Measurements from ENCODE around the gene HSD17B14. TPM values are rescaled to one million over a fixed set of nuclear protein-coding genes. Genes with fewer than 3 reads are reported as not detected.

Gene HSD17B14
- total and polyA plus RNA-seq, 9 of the 15 experiments (the other 6 are each of a cell fraction or from before 2014, with no cell fraction given): 0.16 TPM; not detected in 8

DNA sequence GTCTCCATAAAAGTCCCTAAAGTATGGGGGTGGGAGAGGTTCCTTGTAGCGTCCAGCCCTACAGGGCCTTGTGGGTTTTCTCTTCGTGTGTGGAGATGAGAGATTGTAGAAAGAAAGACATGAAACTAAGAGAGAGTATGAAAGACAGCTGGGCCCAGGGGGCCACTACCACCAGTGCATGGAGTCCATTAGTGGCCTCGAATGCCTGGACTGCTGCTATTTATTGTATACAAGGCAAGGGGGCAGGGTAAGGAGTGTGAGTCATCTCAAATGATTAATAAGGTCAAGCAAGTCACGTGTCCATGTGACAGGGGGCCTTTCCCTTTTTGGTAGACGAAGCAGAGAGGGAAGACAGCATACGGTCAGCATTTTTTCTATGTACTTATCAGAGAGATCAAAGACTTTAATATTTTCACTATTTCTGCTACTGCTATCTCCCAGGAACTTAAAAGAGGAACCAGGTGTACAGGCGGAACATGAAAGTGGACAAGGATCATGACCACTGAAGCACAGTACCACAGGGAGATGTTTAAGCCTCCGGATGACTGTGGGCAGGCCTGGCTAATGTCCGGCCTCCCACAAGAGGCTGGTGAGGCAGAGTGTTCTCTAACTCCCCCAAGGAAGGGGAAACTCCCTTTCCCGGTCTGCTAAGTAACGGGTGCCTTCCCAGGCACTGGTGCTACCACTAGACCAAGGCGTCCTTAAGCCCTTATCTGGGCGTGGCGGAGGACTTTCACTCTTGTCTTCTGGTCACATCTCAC lies 55.5 kb downstream of the HSD17B14 start (continued):
- TF ChIP-seq MAZ (CRISPR knock-in tag; conservative IDR thresholded peaks at IDR 0.05 in 1 of 2, IDR thresholded peaks at IDR 0.05 in 1 of 2) (peak in 1 of 2 experiments; percentile 53; a peak in 1 of 4 replicates), ZNF589 (CRISPR knock-in tag; IDR thresholded peaks at IDR 0.05; ENCODE audit: low read depth) (no peak), RBM15 (IDR thresholded peaks at IDR 0.05; ENCODE audit: insufficient read depth, low read length) (no peak), ZNF639 (CRISPR knock-in tag; conservative IDR thresholded peaks at IDR 0.05 in 1 of 2, IDR thresholded peaks at IDR 0.05 in 1 of 2) (0 out of 4 replicates have a peak, but pooled peaks of 1 of the 2 experiments have one; percentile 30), GABPA (tag; conservative IDR thresholded peaks at IDR 0.05; ENCODE audit: low read depth) (peak; percentile 31; the same call in 1 of the 2 replicates), ZNF583 (CRISPR knock-in tag; IDR thresholded peaks at IDR 0.05) (no peak), ZBTB17 (CRISPR knock-in tag; IDR thresholded peaks at IDR 0.05) (0 out of 2 replicates have a peak, but pooled peaks have one; percentile 16), E2F8 (IDR thresholded peaks at IDR 0.05; ENCODE audit: low read depth, partially characterized antibody) (no peak)
- TF ChIP-seq, protein P1, sequence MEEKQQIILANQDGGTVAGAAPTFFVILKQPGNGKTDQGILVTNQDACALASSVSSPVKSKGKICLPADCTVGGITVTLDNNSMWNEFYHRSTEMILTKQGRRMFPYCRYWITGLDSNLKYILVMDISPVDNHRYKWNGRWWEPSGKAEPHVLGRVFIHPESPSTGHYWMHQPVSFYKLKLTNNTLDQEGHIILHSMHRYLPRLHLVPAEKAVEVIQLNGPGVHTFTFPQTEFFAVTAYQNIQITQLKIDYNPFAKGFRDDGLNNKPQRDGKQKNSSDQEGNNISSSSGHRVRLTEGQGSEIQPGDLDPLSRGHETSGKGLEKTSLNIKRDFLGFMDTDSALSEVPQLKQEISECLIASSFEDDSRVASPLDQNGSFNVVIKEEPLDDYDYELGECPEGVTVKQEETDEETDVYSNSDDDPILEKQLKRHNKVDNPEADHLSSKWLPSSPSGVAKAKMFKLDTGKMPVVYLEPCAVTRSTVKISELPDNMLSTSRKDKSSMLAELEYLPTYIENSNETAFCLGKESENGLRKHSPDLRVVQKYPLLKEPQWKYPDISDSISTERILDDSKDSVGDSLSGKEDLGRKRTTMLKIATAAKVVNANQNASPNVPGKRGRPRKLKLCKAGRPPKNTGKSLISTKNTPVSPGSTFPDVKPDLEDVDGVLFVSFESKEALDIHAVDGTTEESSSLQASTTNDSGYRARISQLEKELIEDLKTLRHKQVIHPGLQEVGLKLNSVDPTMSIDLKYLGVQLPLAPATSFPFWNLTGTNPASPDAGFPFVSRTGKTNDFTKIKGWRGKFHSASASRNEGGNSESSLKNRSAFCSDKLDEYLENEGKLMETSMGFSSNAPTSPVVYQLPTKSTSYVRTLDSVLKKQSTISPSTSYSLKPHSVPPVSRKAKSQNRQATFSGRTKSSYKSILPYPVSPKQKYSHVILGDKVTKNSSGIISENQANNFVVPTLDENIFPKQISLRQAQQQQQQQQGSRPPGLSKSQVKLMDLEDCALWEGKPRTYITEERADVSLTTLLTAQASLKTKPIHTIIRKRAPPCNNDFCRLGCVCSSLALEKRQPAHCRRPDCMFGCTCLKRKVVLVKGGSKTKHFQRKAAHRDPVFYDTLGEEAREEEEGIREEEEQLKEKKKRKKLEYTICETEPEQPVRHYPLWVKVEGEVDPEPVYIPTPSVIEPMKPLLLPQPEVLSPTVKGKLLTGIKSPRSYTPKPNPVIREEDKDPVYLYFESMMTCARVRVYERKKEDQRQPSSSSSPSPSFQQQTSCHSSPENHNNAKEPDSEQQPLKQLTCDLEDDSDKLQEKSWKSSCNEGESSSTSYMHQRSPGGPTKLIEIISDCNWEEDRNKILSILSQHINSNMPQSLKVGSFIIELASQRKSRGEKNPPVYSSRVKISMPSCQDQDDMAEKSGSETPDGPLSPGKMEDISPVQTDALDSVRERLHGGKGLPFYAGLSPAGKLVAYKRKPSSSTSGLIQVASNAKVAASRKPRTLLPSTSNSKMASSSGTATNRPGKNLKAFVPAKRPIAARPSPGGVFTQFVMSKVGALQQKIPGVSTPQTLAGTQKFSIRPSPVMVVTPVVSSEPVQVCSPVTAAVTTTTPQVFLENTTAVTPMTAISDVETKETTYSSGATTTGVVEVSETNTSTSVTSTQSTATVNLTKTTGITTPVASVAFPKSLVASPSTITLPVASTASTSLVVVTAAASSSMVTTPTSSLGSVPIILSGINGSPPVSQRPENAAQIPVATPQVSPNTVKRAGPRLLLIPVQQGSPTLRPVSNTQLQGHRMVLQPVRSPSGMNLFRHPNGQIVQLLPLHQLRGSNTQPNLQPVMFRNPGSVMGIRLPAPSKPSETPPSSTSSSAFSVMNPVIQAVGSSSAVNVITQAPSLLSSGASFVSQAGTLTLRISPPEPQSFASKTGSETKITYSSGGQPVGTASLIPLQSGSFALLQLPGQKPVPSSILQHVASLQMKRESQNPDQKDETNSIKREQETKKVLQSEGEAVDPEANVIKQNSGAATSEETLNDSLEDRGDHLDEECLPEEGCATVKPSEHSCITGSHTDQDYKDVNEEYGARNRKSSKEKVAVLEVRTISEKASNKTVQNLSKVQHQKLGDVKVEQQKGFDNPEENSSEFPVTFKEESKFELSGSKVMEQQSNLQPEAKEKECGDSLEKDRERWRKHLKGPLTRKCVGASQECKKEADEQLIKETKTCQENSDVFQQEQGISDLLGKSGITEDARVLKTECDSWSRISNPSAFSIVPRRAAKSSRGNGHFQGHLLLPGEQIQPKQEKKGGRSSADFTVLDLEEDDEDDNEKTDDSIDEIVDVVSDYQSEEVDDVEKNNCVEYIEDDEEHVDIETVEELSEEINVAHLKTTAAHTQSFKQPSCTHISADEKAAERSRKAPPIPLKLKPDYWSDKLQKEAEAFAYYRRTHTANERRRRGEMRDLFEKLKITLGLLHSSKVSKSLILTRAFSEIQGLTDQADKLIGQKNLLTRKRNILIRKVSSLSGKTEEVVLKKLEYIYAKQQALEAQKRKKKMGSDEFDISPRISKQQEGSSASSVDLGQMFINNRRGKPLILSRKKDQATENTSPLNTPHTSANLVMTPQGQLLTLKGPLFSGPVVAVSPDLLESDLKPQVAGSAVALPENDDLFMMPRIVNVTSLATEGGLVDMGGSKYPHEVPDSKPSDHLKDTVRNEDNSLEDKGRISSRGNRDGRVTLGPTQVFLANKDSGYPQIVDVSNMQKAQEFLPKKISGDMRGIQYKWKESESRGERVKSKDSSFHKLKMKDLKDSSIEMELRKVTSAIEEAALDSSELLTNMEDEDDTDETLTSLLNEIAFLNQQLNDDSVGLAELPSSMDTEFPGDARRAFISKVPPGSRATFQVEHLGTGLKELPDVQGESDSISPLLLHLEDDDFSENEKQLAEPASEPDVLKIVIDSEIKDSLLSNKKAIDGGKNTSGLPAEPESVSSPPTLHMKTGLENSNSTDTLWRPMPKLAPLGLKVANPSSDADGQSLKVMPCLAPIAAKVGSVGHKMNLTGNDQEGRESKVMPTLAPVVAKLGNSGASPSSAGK (IDR thresholded peaks at IDR 0.05): peak; percentile 94

All from K562 (cell line).